CD4-positive, alpha-beta T cell treated with Interleukin-15 for 1 hour (primary cell): ENCODE results near the gene SLC38A7.
"Not testable (repeated sequence)": the region's sequence is repeated elsewhere in the genome, so short reads cannot be mapped to it uniquely, and the experiment has no call there.

Source experiments
- DNase-seq: peaks from one replicate; pipeline ENCODE4 v3.0.0-alpha.2; 2020

Gene SLC38A7, protein sequence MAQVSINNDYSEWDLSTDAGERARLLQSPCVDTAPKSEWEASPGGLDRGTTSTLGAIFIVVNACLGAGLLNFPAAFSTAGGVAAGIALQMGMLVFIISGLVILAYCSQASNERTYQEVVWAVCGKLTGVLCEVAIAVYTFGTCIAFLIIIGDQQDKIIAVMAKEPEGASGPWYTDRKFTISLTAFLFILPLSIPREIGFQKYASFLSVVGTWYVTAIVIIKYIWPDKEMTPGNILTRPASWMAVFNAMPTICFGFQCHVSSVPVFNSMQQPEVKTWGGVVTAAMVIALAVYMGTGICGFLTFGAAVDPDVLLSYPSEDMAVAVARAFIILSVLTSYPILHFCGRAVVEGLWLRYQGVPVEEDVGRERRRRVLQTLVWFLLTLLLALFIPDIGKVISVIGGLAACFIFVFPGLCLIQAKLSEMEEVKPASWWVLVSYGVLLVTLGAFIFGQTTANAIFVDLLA

DNA sequence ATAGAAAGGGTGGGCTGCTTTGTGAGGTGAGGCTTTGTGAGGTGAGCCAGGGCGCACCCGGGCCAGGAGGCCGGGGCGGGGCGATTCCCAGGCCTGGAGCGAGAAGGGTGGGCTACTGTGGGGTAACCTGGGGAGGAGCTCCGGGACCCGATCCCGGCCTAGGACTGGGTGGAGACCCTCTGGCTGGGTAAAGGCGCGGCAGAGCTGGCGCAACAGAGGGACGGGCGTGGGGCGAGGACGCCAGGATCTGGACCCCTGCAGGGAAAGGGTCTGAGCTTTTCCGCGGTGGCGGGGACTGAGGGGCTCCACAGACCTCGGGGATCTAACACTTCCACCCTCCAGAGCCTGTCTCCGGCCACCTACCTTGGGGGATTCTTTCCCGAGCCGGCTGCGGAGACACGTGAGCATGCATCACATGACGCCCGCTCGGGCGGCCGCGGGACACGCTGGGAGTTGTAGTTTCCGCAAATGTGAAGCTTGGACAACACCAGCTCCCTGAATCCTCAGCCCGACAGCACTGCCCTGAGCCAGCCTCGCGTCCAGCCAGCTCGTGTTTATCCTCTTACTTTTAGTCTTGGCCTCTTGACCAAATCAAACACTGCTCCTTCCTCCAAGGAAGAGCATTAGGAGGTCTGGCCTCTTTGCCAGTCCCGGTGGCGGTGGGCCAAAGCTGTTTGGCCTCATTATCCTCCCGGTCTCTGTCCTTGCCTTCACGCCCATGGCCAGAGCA, at the start of gene SLC38A7:
Gene SLC38A7 (minus strand): TSS at position 417 of the 730 bp plus-strand sequence. CDS start 4,644 bp downstream, outside the sequence.
- peak; percentile 77 for DNase-seq

GRCh38 chr16:58733671-58734458, 49.3 kb upstream of the SLC38A7 start, which contains the start of gene GOT2:
Gene GOT2, minus strand, starts transcription at chr16:58734316. Its CDS starts 88 bp downstream, at chr16:58734228.
- peak; percentile 80 for DNase-seq

DNA sequence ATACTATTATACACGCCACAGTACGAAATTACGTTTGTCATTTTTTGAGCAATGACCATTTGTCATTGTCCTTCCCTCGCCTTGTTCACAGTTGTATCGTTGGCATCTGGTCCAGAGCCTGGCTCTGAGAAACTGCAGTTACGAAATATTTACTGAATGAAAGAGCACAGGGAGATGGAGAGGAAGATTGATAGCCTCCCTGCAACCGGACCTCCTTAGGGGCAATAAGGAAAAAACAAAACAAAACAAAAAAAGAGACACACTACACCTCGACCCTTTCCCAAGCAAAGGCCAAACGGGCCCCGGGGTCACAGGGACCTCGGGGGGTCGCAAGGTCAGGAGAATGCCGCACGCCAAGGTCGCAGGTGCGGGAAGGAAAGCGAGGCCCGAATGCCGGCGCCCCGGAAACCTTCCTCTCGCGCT, 48.7 kb upstream of the SLC38A7 start:
- no peak for DNase-seq

- no peak for DNase-seq
These were observed 48.1 kb upstream of the SLC38A7 start for GRCh38 chr16:58732545-58733247.

DNA sequence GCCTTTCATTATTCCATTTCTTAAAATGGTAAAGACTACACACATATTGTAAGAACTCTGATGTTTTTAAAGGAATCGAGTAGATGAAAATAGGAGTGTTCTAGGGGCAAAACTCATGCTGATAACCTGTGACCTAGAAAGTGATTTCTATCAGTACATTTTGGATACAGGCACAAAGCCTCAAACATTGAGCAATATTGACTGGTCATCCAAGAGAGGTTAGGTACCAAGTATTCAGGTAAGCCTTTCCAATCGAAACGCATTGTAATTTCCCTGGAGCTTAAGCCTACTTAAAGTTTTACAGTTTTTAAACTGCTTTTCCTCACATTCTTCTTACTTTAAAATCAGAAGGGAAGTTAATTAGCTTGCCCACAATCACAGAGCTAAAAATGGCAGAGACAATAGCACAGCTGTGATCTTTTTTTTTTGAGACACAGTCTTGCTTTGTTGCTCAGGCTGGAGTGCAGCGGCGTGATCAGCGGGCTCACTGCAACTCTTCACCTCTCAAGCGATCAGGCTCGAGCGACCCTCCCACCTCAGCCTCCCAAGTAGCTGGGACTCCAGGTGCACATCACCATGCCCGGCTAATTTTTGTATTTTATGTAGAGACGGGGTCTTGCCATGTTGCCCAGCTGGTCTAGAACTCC, 46.3 kb upstream of the SLC38A7 start:
- no peak for DNase-seq

DNA sequence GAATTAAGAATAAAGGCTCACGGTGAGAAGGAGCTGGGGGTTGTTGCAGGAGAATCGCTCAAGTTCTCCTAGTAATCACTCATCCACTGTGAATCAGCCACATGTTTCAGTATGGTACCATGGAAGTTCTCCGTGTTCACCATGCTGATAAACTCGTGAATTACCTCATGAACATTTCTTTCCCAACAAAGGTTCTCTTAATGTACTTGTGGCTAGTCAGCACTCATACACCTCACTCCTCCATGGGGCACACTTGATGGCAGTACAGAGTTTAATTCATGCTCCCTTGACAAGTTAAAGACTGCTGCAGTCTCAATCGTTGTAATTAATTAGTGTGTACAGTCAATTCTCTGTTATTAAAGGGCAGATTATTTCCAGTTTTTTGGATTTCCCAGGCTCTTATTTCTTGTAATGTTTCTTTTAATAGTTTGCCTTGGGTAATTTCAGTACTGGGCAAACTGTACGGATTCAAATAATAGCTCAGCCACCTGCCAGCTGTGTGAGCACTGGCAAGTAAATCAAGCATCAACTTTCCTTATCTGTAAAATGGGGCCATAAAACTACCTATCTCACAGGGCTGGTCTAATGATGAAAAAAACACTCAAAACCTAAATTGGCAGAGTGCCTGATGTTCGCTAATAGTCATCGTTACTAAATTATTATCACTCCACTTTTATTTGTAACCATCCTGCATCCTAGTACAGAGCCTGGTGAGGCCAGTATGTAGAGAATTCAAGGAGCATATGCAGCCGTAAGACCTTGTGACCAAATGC, 43.4 kb upstream of the SLC38A7 start:
- no peak for DNase-seq

GRCh38 chr16:58727028-58727781, 42.6 kb upstream of the SLC38A7 start:
- DNase-seq = no peak

DNA sequence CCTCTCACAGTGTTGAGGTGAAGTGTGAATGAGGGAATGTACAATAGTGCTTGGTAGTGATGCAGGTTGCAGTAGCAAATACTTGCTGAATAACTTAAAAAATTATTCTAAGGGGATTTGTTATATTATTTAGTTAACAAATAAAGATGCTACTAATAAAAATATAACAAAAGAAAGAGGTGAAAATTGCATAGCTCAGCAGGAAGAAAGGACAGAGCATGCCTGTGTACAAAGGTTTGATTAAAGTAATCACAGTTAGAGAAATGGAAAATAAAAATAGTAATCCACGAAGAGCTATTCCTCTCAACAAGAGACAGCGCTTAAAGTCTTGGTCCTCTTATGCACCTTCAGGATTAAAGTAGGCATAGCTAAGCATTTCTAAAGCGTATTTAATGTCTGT, 38.5 kb upstream of the SLC38A7 start:
- no peak for DNase-seq

- no peak for DNase-seq
These were observed 33.4 kb upstream of the SLC38A7 start for GRCh38 chr16:58717994-58718393.

DNA sequence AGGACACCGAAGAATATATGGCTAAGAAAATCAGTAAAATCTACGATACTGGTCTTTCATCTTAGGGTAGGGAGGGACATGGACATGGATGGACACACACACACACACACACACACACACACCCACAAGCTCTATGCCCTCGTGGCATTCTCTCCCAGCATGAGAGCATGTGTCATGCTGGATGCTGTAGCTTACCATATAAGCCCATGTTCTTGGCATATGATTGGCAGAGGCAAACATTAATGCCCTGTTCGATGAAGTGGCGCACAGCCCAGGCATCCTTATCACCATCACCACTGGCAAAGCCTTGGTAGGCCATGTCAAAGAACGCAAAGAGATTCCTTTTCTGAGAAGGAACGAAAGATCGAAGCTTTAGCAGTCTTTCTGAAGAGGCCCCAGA, 31.9 kb upstream of the SLC38A7 start:
- DNase-seq = no peak

DNA sequence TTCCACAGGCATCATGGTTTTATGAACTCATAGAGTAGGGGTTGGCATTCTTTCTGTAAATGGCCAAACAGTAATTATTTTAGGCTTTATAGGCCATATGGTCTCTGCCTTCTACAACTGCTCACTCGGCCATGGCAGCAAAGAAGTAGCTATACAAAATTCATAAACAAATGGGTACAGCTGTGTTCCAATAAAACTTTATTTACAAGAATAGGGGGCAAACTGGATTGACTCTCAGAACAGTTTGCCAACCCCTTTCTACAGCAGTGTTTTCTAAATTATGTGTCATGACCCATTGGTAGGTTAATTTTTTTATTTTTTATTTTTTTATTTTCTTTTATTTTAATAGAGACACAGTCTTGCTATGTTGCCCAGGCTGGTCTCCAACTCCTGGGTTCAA, 29.2 kb upstream of the SLC38A7 start:
- no peak for DNase-seq

GRCh38 chr16:58709333-58709732, 24.8 kb upstream of the SLC38A7 start:
- no peak for DNase-seq

GRCh38 chr16:58699151-58699550, 14.6 kb upstream of the SLC38A7 start:
- DNase-seq = no peak

DNA sequence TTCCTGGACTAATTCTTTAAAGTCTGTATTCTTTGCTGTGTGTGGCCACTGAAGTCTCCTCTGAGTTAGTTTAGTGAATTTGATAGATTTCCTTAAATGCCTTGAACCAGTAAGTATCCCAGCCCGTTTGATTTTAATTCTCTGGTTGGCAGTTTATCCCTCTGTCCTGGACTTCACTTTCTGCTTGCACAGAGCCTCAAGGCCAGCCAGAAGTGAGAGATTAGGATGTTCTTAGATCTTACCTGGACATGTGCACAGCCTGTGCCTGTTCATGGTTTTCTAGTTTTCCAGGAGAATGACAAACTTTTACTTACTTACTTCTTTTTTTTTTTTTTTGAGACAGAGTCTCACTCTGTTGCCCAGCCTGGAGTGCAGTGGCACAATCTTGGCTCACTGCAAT, 10.8 kb upstream of the SLC38A7 start:
- DNase-seq = no peak

GRCh38 chr16:58692450-58692849, 7.9 kb upstream of the SLC38A7 start:
- DNase-seq = no peak

DNA sequence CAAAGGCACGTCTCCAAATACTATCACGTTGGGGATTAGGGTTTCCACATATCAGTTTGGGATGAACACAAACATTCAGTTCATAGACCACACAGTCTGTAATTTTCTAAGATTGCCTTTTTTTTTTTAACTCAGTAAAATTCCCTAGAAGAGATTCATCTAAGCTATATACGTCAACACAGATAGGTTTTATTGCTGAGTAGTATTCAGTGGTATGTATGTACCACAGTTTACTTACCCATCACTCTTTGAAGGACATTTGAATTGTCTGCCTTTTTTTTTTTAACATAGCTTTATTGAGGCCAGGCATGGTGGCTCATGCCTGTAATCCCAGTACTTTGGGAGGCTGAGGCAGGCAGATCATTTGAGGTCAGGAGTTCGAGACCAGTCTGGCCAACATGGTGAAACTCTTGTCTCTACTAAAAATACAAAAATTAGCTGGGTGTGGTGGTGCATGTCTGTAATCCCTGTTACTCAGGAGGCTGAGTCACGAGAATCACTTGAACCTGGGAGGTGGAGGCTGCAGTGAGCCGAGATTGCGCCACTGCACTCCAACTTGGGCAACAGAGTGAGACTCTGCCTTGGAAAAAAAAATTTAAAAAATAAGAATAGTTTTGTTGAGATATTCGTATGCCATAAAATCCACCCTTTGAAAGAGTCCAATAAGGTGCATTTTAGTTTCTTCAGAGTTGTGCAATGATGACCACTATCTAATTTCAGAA, 2.6 kb upstream of the SLC38A7 start:
- DNase-seq = not testable (repeated sequence)

DNA sequence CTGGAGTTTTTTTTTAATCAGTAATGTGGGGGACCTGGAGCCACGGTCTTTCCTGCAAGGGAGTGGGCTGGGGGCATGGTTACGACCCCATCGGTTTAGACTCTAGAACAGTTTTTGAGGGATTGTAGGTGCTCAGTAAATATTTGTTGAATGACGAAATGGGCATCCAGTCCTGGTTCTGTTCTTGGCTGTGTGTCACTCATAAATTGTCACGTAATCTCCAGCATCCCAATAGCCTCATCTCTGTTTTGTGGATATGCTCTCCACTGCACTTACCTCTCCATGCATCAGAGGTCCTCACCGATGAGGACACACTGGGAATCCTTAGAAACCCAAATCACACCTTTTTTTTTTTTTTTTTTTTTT, 497 bp upstream of the SLC38A7 start:
- no peak for DNase-seq

DNA sequence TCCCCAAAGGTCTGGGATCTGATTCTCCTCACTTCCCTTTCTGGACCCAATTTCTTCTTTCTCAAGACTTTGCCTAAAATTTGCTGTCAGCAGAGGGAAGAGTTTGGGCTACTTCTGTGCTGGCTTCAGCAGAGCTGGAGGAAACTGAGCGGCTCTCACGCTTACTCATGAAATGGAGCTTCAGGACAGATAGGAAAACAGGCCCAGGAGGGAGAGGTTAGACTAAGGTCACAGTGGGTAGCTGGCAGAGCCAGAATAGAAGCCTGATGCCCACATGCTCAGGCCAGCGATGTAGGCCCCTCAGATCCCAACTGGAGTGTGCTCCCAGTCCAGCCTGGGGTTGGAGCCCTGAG, 593 bp downstream of the SLC38A7 start:
- DNase-seq = no peak

- DNase-seq = no peak
These were observed 4.8 kb downstream of the SLC38A7 start for GRCh38 chr16:58679763-58680162.

DNA sequence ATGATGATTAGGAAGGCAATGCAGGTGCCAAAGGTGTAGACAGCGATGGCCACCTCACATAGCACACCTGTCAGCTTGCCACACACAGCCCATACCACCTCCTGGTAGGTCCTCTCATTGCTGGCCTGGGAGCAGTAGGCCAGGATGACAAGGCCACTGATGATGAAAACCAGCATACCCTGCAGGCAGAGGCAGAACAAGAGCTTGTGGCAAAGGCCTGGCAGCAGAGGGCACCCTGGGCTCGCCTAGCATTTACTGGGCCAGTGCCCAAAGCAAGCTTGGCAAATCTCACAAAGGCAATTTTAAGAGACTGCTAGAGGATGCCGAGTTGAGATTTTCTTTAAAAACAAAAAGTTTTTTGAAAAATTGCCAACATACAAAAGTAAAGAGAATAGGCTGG, 5.9 kb downstream of the SLC38A7 start:
- DNase-seq = no peak
